GM12878 (cell line): ENCODE data around the gene PRR12. TPM values are rescaled to one million over a fixed set of nuclear protein-coding genes. Genes with fewer than 3 reads are reported as not detected.
A peak's percentile ranks its signal among the peaks of the same experiment; 100 is the strongest.

Experiments used
- ATAC-seq: fragments of 200-7000 bp; cut with Tn5 transposase; 3 replicates; pipeline ENCODE4 v1.9.1; 2020; ENCODE audit warnings: mild to moderate bottlenecking, moderate library complexity
- BruUV-seq: library from RNA; stranded (reverse); fragments of 400-500 nt; replicated peaks from 2 replicates; lab custom pipeline; 2021; lab: Mats Ljungman, UMichigan
- CTCF ChIA-PET: fragments of 300-600 bp; sonication (Branson Sonifier 250); formaldehyde crosslinking; extraction: SDS; loops from one replicate; lab custom pipeline; 2021; ENCODE audit warnings: inconsistent platforms; lab: Yijun Ruan, JAX
- POLR2A ChIA-PET: fragments of 350-600 bp; formaldehyde crosslinking; extraction: SDS; loops from one replicate; lab custom pipeline; 2021; ENCODE audit warnings: inconsistent platforms; lab: Charles Lee
- RAD21 ChIA-PET: fragments of 300-600 bp; sonication (Branson Sonifier 250); formaldehyde crosslinking; loops from one replicate; lab custom pipeline; 2023; ENCODE audit warnings: antibody characterized with exemption; ENCODE audit not compliant: unreplicated experiment; lab: Charles Lee
- SMC1A ChIA-PET: fragments of 300-600 bp; sonication (Branson Sonifier 250); formaldehyde crosslinking; loops from one replicate; lab custom pipeline; 2023; ENCODE audit not compliant: unreplicated experiment, uncharacterized antibody; lab: Charles Lee
- DNase-seq: peaks from one replicate; pipeline ENCODE4 v3.0.0-alpha.2; 2011; ENCODE audit warnings: low read depth, low spot score
- FAIRE-seq: peaks from 3 replicates; lab custom pipeline; 2011; peaks lifted over from hg19 to GRCh38; lab: Jason Lieb, UNC
- H2AFZ ChIP-seq: 2 replicates; pipeline ENCODE4 v1.6.0; 2011; ENCODE audit warnings: low read depth, low read length, control low read depth; ENCODE audit not compliant: control insufficient read depth
- H3K27ac ChIP-seq: 2 replicates; pipeline ENCODE4 v1.5.1; 2011; ENCODE audit warnings: control low read depth; ENCODE audit not compliant: control insufficient read depth, insufficient read depth
- H3K27me3 ChIP-seq, 2 experiments: replicated peaks in 1 of 2; 2 replicates each; pipeline versions ENCODE4 v1.6.0 to v1.6.1; 2011; ENCODE audit warnings: low read length in 1 of 2; ENCODE audit not compliant: control insufficient read depth in 2 of 2, insufficient read depth in 2 of 2
- H3K36me3 ChIP-seq, 2 experiments: 2 replicates each; pipeline ENCODE4 v1.5.1; 2011; ENCODE audit warnings: low read length in 1 of 2; ENCODE audit not compliant: control insufficient read depth in 2 of 2, insufficient read depth in 2 of 2
- H3K4me1 ChIP-seq: 2 replicates; pipeline ENCODE4 v1.6.1; 2011; ENCODE audit warnings: mild to moderate bottlenecking, low read length, moderate library complexity, mixed read lengths; ENCODE audit not compliant: control insufficient read depth, insufficient read depth
- H3K4me2 ChIP-seq: 2 replicates; pipeline ENCODE4 v1.6.0; 2011; ENCODE audit warnings: control low read depth; ENCODE audit not compliant: control insufficient read depth, insufficient read depth
- H3K4me3 ChIP-seq: fragments of 200-600 bp; sonication (generic); 2 replicates; pipeline ENCODE4 v1.5.1; 2016
- H3K79me2 ChIP-seq: 2 replicates; pipeline ENCODE4 v1.6.0; 2011; ENCODE audit warnings: low read length; ENCODE audit not compliant: control insufficient read depth, insufficient read depth
- H3K9ac ChIP-seq: 2 replicates; pipeline ENCODE4 v1.8.0; 2011; ENCODE audit warnings: low read length, control low read depth, mixed read lengths; ENCODE audit not compliant: control insufficient read depth, insufficient read depth
- H3K9me3 ChIP-seq: replicated peaks from 3 replicates; pipeline ENCODE4 v1.5.1; 2011; ENCODE audit warnings: mild to moderate bottlenecking, low read length; ENCODE audit not compliant: control insufficient read depth, insufficient read depth
- H4K20me1 ChIP-seq: 2 replicates; pipeline ENCODE4 v1.6.0; 2011; ENCODE audit not compliant: control insufficient read depth, insufficient read depth
- BACH1 ChIP-seq: fragments of 450-650 bp; IDR thresholded peaks from 2 replicates; pipeline ENCODE4 v1.6.1; 2017; ENCODE audit warnings: mild to moderate bottlenecking, borderline replicate concordance
- CEBPB ChIP-seq, 2 experiments: fragments of 150-350 bp in 1 of 2; IDR thresholded peaks; 2 replicates each; pipeline ENCODE4 v1.6.1; 2012 to 2014; ENCODE audit warnings: low read depth in 2 of 2, low read length in 2 of 2, borderline replicate concordance in 1 of 2, inconsistent platforms in 1 of 2
- CHD1 ChIP-seq: IDR thresholded peaks from 2 replicates; pipeline ENCODE4 v1.6.1; 2012; ENCODE audit warnings: low read depth, low read length, improper control_type of control experiment
- GABPA ChIP-seq: IDR thresholded peaks from 2 replicates; pipeline ENCODE4 v1.6.1; 2014; ENCODE audit warnings: antibody characterized with exemption, low read depth, mild to moderate bottlenecking, inconsistent platforms
- KAT2A ChIP-seq: conservative IDR thresholded peaks from 2 replicates; pipeline ENCODE4 v1.6.1; 2011; ENCODE audit warnings: low read depth, low read length; ENCODE audit not compliant: control insufficient read depth
- KLF5 ChIP-seq: fragments of 450-650 bp; IDR thresholded peaks from 2 replicates; pipeline ENCODE4 v1.6.1; 2014; ENCODE audit warnings: mild to moderate bottlenecking; ENCODE audit not compliant: partially characterized antibody
- LARP7 ChIP-seq: fragments of 450-650 bp; IDR thresholded peaks from 2 replicates; pipeline ENCODE4 v1.6.1; 2017; ENCODE audit warnings: mild to moderate bottlenecking
- MTA3 ChIP-seq: IDR thresholded peaks from 2 replicates; pipeline ENCODE4 v1.6.1; 2012; ENCODE audit warnings: low read length, inconsistent platforms, borderline replicate concordance
- MYC ChIP-seq: IDR thresholded peaks from 2 replicates; pipeline ENCODE4 v1.6.1; 2011; ENCODE audit warnings: mild to moderate bottlenecking, low read length, moderate library complexity, inconsistent platforms; ENCODE audit not compliant: insufficient read depth, insufficient replicate concordance, insufficient read length, severe bottlenecking
- NRF1 ChIP-seq: conservative IDR thresholded peaks from 2 replicates; pipeline ENCODE4 v1.6.1; 2011; ENCODE audit warnings: mild to moderate bottlenecking, low read depth, low read length, improper control_type of control experiment
- PBX3 ChIP-seq: IDR thresholded peaks from 2 replicates; pipeline ENCODE4 v1.6.1; 2011; ENCODE audit warnings: mild to moderate bottlenecking, low read depth, low read length, moderate library complexity; ENCODE audit not compliant: insufficient replicate concordance
- RAD21 ChIP-seq: IDR thresholded peaks from 2 replicates; pipeline ENCODE4 v1.6.1; 2011; ENCODE audit warnings: mild to moderate bottlenecking, low read depth, low read length, moderate library complexity; ENCODE audit not compliant: insufficient read depth
- SIX5 ChIP-seq: IDR thresholded peaks from 2 replicates; pipeline ENCODE4 v1.6.1; 2011; ENCODE audit warnings: mild to moderate bottlenecking, low read depth, low read length, moderate library complexity; ENCODE audit not compliant: severe bottlenecking
- SRF ChIP-seq, 2 experiments: IDR thresholded peaks; 2 replicates each; pipeline ENCODE4 v1.6.1; 2011; ENCODE audit warnings: low read depth in 2 of 2, low read length in 2 of 2, mild to moderate bottlenecking in 1 of 2, moderate library complexity in 1 of 2
- STAT3 ChIP-seq: IDR thresholded peaks from 2 replicates; pipeline ENCODE4 v1.6.1; 2011; ENCODE audit warnings: low read depth, low read length, improper control_type of control experiment
- SUPT20H ChIP-seq: IDR thresholded peaks from 2 replicates; pipeline ENCODE4 v1.6.1; 2011; ENCODE audit warnings: low read depth, mild to moderate bottlenecking, low read length, moderate library complexity, borderline replicate concordance; ENCODE audit not compliant: control insufficient read depth
- SUZ12 ChIP-seq: fragments of 200-600 bp; sonication (generic); IDR thresholded peaks from one replicate; pipeline ENCODE4 v1.6.1; 2018; ENCODE audit warnings: antibody characterized with exemption, mild to moderate bottlenecking; ENCODE audit not compliant: unreplicated experiment
- TAF1 ChIP-seq: IDR thresholded peaks from 2 replicates; pipeline ENCODE4 v1.6.1; 2011; ENCODE audit warnings: mild to moderate bottlenecking, low read depth, low read length, borderline replicate concordance
- TARDBP ChIP-seq: IDR thresholded peaks from 2 replicates; pipeline ENCODE4 v1.6.1; 2016; ENCODE audit warnings: borderline replicate concordance
- TCF7 ChIP-seq: IDR thresholded peaks from 2 replicates; pipeline ENCODE4 v1.6.1; 2014; ENCODE audit warnings: antibody characterized with exemption, borderline replicate concordance
- YY1 ChIP-seq: IDR thresholded peaks from 2 replicates; pipeline ENCODE4 v1.6.1; 2011; ENCODE audit warnings: low read depth, mild to moderate bottlenecking, low read length
- ZZZ3 ChIP-seq: IDR thresholded peaks from 2 replicates; pipeline ENCODE4 v1.6.1; 2011; ENCODE audit warnings: low read depth; ENCODE audit not compliant: control insufficient read depth, insufficient read length
- WGBS: methylation state at CpG from one replicate; pipeline ENCODE4 v1.1.6; 2016; ENCODE audit warnings: low lambda C conversion rate; ENCODE audit not compliant: insufficient replicate concordance, insufficient coverage; ENCODE audit errors: missing lambda C conversion rate; 5-methylcytosine and 5-hydroxymethylcytosine counted together
- in situ Hi-C: fragments of 300-500 bp; cut with MboI; formaldehyde crosslinking; loops from 9 replicates; pipeline ENCODE4 v1.14.3; 2018; ENCODE audit warnings: mixed read lengths
- intact Hi-C: fragments of 100-400 bp; cut with micrococcal nuclease; formaldehyde crosslinking; loops from one replicate; pipeline ENCODE4 v1.14.2; 2022; ENCODE audit not compliant: unreplicated experiment
- polyA plus RNA-seq, 11 experiments: library from polyadenylated mRNA; depleted of rRNA in 4 of 11; unstranded in 6 of 11; stranded (reverse) in 5 of 11; fragments of >200 nt; fragmentation: Nextera tagmentation in 4 of 11; fragmentation: Illumina TruSeq in 1 of 11; extraction: Ambion mirVana in 4 of 11; extraction: Trizol in 1 of 11; gene quantifications; 1 replicate in 1 of 11; 2 replicates in 10 of 11; pipeline versions ENCODE4 v1.2.1 to v1.2.3, GENCODE V29; 2011 to 2016; ENCODE audit warnings: inconsistent platforms in 2 of 11, missing spikeins in 2 of 11, low read depth in 1 of 11
- total RNA-seq, 4 experiments: library from RNA; depleted of rRNA in 3 of 4; stranded (reverse); fragments of >200 nt in 3 of 4; fragmentation: Illumina TruSeq in 1 of 4; extraction: Trizol in 1 of 4; gene quantifications; 2 replicates each; pipeline versions ENCODE4 v1.2.1 to v1.2.3, GENCODE V29; 2013 to 2021

Gene PRR12
- total and polyA plus RNA-seq, 10 of the 15 experiments (the other 5 are each of a cell fraction or from before 2014, with no cell fraction given) = 0.02 to 25.3 (median 1.6) TPM

DNA sequence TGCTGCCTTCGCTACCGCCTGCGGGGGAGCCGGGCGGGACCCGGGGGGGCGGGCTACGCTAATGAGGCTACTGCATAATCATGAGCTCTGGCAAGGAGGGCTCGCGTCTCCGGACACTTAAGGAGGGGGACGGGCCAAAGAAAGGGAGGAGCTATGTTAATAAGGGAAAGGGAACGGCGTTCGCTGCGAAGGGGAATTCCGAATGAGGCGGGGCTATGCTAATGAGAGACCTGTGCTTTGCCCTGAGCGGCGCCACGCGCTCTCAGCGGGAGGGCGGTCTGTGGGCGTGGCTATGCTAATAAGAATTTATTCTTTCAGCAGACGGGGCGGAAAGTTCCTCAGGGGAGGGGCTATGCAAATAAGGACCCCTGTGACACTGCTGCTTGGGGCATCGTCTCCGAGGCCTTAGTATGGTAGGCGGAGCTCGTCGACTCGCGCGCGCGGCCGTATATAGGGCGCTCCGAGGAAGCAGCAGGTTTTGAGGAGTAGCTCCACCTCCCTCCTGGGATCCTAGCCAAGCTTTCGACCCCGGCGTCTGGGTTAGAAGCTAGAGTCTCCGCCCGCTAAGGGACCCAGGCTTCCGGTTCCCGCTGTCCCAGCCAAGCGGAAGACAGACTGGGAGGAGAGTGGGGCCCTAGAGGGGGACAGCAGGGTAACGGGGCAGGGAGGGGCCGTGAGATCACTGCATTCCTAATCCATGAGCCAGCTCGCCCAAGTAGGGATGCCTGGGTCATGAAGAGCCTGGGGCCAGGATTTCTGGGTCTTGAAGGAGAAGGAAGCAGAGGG lies 49.3 kb downstream of the PRR12 start, which contains the start of gene RRAS:
Gene RRAS (minus strand): TSS at position 31 of the 786 bp plus-strand sequence. CDS start 45 bp downstream, outside the sequence.
- POLR2A ChIA-PET = interaction anchor here (0.6 to 6.5 kb wide), 26 partner anchors 8 to 1307 kb away, joined by 3 to 200 read pairs (median 4); partner anchors contain the start of genes AKT1S1, ALDH16A1, ATF5 and BCL2L12
- BruUV-seq = no TSS peak
- H3K4me1 ChIP-seq = peaks cover 18% of the 10 kb centered on the region
- H3K4me2 ChIP-seq = peak within 1 kb of the TSS; percentile 90
- SMC1A ChIA-PET = interaction anchor here (1.0 to 1.6 kb wide), 10 partner anchors 24 to 71 kb away, joined by 4 to 15 read pairs (median 6); partner anchors contain the start of genes BCL2L12, IRF3, NOSIP and PRMT1
- H4K20me1 ChIP-seq = no peaks in the 10 kb centered on the region
- H3K36me3 ChIP-seq = no peaks in the 10 kb centered on the region; a peak in 1 of 4 replicates
- DNase-seq (peak; percentile 100), FAIRE-seq (peak; percentile 100), ATAC-seq (peak; percentile 79)
- H3K27me3 ChIP-seq = no peaks in the 10 kb centered on the region
- RAD21 ChIA-PET = interaction anchor here (0.5 to 5.1 kb wide), 21 partner anchors 10 to 693 kb away, joined by 3 to 131 read pairs (median 4); partner anchors contain the start of genes AP2A1, BCL2L12, IRF3 and NOSIP
- peak within 1 kb of the TSS; percentile 98 for H3K9ac ChIP-seq
- CTCF ChIA-PET = interaction anchor here (0.6 to 5.1 kb wide), 16 partner anchors 9 to 151 kb away, joined by 3 to 130 read pairs (median 4); partner anchors contain the start of genes BCL2L12, IRF3 and PRMT1
- peaks cover 36% of the 10 kb centered on the region for H3K79me2 ChIP-seq
- intact Hi-C loops = loop anchor here (1.0 to 5.0 kb wide), 3 partner anchors 36 to 144 kb away; partner anchors contain the start of genes PRR12 and RPS11
- peak within 1 kb of the TSS; percentile 68 for H2AFZ ChIP-seq
- no peaks in the 10 kb centered on the region for H3K9me3 ChIP-seq
- peak within 1 kb of the TSS; percentile 98 for H3K27ac ChIP-seq
- in situ Hi-C loops = no loop called here
- 2% methylated on average over 43 of the region's 51 CpGs for WGBS
- peak within 1 kb of the TSS; percentile 80 for H3K4me3 ChIP-seq
- no peak for TF ChIP-seq TARDBP
- TF ChIP-seq GABPA = peak; percentile 69; the same call in 1 of the 2 replicates
- no peak for TF ChIP-seq STAT3
- no peak for TF ChIP-seq PBX3
- TF ChIP-seq TAF1 = peak; percentile 59
- TF ChIP-seq KLF5 = no peak
- TF ChIP-seq SRF (IDR thresholded peaks at IDR 0.05; ENCODE audit: low read depth in 2 of 2, low read length in 2 of 2) = 0 out of 4 replicates have a peak, but pooled peaks of 1 of the 2 experiments have one; percentile 35
- peak; percentile 1 for TF ChIP-seq SIX5
- TF ChIP-seq RAD21 = no peak
- TF ChIP-seq ZZZ3 = no peak
- no peak for TF ChIP-seq MTA3
- TF ChIP-seq CHD1 = no peak
- no peak for TF ChIP-seq MYC
- TF ChIP-seq BACH1 = no peak; the same call in 1 of the 2 replicates
- TF ChIP-seq SUZ12 = no peak
- TF ChIP-seq TCF7 = no peak
- TF ChIP-seq SUPT20H = no peak
- TF ChIP-seq NRF1 = 0 out of 2 replicates have a peak, but pooled peaks have one; percentile 4
- TF ChIP-seq YY1 = no peak
- TF ChIP-seq CEBPB (IDR thresholded peaks at IDR 0.05; ENCODE audit: borderline replicate concordance in 1 of 2, low read depth in 2 of 2, low read length in 2 of 2) = no peak
- no peak for TF ChIP-seq LARP7
- TF ChIP-seq KAT2A = no peak
